Effector memory CD8-positive, alpha-beta T cell (primary cell): ENCODE measurements around the gene S1PR4.
"Not testable (repeated sequence)": the region's sequence is repeated elsewhere in the genome, so short reads cannot be mapped to it uniquely, and the experiment has no call there.

Experiments used
- ATAC-seq: fragments of 150-1000 bp; cut with Tn5 transposase; replicated peaks from 2 replicates; pipeline ENCODE4 v1.10.0; 2021; ENCODE audit warnings: mild to moderate bottlenecking, moderate library complexity
- DNase-seq, 3 experiments: peaks; one replicate each; pipeline ENCODE4 v3.0.0; 2021
- H3K27ac Mint-ChIP-seq, 2 donors: one replicate each; pipeline ENCODE4 v1.8.0; 2022; ENCODE audit warnings: mild to moderate bottlenecking in 2 of 2, mixed read lengths in 2 of 2, moderate library complexity in 2 of 2
- H3K27me3 Mint-ChIP-seq, 2 donors: one replicate each; pipeline ENCODE4 v1.8.0; 2022; ENCODE audit warnings: mixed read lengths in 2 of 2
- H3K36me3 Mint-ChIP-seq: one replicate; pipeline ENCODE4 v1.8.0; 2022; ENCODE audit warnings: mild to moderate bottlenecking, moderate library complexity, mixed read lengths; ENCODE audit not compliant: insufficient read depth
- H3K4me1 Mint-ChIP-seq, 2 donors: one replicate each; pipeline ENCODE4 v1.8.0; 2022; ENCODE audit warnings: low read depth in 2 of 2, mixed read lengths in 2 of 2
- H3K4me3 Mint-ChIP-seq, 2 donors: one replicate each; pipeline ENCODE4 v1.8.0; 2022; ENCODE audit warnings: mild to moderate bottlenecking in 2 of 2, mixed read lengths in 2 of 2, moderate library complexity in 2 of 2
- H3K9me3 Mint-ChIP-seq, 2 donors: one replicate each; pipeline ENCODE4 v1.8.0; 2022; ENCODE audit warnings: mixed read lengths in 2 of 2

The S1PR4 gene

DNA sequence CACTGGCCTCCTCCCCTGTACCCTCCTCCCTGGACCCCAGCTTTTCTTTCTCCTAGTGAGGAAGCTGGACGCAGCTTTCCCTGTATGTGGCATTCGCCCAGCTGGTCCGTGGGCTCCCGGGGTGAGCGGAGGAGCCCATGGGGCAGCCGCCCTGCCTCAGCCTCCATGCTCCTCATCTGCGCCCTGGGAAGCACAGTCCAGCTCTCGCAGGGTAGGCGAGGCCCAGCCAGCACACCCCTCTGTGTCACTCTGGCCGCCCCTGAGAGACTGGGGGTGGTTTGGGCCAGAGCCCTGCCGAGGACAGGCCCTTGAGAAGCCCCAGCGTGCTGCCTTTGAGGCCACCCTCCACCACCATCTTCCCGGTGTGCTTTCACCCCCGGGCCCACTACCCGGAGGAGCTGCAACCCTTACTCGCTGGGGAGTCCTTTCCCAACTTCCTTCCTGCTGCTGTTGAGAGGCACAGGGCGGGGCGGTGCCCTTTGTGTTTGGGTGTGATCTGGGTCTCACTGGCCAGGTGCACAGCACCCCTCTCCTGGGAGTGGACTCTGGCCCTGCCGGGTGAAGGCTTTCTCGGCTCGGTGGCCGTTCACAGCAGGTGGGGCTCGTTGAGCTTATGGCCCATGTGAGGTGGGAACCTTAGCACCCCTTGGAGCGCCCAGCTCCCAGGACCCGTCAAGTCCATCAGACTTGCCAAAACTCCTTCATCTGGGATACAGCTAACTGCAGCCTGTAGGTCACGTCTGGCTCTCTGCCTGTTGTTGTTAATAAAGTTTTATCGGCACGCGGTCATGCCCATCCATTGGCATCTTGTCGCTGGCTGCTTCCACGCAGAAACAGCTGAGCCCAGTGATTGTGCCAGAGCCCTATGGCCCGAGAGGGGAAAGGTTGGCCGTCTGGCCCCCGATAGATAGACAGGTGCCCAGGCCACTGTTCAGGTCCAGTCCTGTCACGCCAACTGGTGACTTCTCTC is 10.3 kb downstream of the S1PR4 start:
- Mint-ChIP-seq H3K27me3 (no peaks in the 10 kb centered on the region), H3K27ac (peak overlapping the region in 1 of 2 donors; percentile 73), H3K4me3 (peak overlapping the region; percentile 89 to 95), H3K4me1 (peaks cover 42 to 44% of the 10 kb centered on the region in 2 donors), H3K9me3 (no peaks in the 10 kb centered on the region), H3K36me3 (peaks cover 26% of the 10 kb centered on the region)
- DNase-seq = no peak
- no peak for ATAC-seq

GRCh38 chr19:3189702-3190469 is 11.3 kb downstream of the S1PR4 start:
- Mint-ChIP-seq H3K9me3 (no peaks in the 10 kb centered on the region), H3K36me3 (peaks cover 22% of the 10 kb centered on the region), H3K27me3 (no peaks in the 10 kb centered on the region), H3K4me3 (no peak overlapping the region), H3K4me1 (peaks cover 32 to 35% of the 10 kb centered on the region in 2 donors), H3K27ac (no peak overlapping the region)
- ATAC-seq = no peak
- no peak for DNase-seq

DNA sequence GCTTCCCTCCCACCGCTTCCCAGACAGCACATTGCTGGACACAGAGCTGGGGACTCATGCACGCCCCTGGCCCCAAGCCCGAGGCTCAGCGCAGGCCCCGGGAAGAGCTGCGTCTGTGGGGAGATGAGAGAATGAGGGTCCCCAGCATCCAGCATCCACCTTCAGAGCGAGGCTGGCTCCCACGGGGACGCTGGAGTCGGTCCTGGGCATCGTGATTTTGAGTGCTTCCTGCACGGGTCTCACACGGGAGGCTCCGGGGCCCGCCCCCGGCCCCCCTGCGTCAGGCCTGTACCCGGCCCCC is 11.9 kb downstream of the S1PR4 start:
- H3K27me3 Mint-ChIP-seq = no peaks in the 10 kb centered on the region
- no peak for DNase-seq
- H3K9me3 Mint-ChIP-seq = no peaks in the 10 kb centered on the region
- H3K4me1 Mint-ChIP-seq = peaks cover 28 to 31% of the 10 kb centered on the region in 2 donors
- H3K36me3 Mint-ChIP-seq = peaks cover 17% of the 10 kb centered on the region
- no peak overlapping the region for H3K27ac Mint-ChIP-seq
- H3K4me3 Mint-ChIP-seq = no peak overlapping the region
- no peak for ATAC-seq

GRCh38 chr19:3190921-3191805 is 12.6 kb downstream of the S1PR4 start:
- no peaks in the 10 kb centered on the region for H3K27me3 Mint-ChIP-seq
- H3K4me1 Mint-ChIP-seq = peaks cover 26 to 30% of the 10 kb centered on the region in 2 donors
- no peak overlapping the region for H3K27ac Mint-ChIP-seq
- ATAC-seq (no peak), DNase-seq (no peak)
- no peaks in the 10 kb centered on the region for H3K9me3 Mint-ChIP-seq
- H3K36me3 Mint-ChIP-seq = peaks cover 10% of the 10 kb centered on the region
- H3K4me3 Mint-ChIP-seq = no peak overlapping the region

- not testable (repeated sequence) for H3K27me3 Mint-ChIP-seq, H3K9me3 Mint-ChIP-seq, H3K27ac Mint-ChIP-seq, H3K4me3 Mint-ChIP-seq, ATAC-seq, H3K36me3 Mint-ChIP-seq, DNase-seq
- H3K4me1 Mint-ChIP-seq = peaks cover 22 to 26% of the 10 kb centered on the region in 2 donors
These were observed 13.2 kb downstream of the S1PR4 start for GRCh38 chr19:3191806-3192104.

- Mint-ChIP-seq H3K4me1 (peaks cover 17 to 21% of the 10 kb centered on the region in 2 donors), H3K27me3 (no peaks in the 10 kb centered on the region), H3K4me3 (no peak overlapping the region), H3K27ac (no peak overlapping the region), H3K36me3 (peaks cover 10% of the 10 kb centered on the region), H3K9me3 (no peaks in the 10 kb centered on the region)
- DNase-seq (no peak), ATAC-seq (no peak)
These were observed 13.7 kb downstream of the S1PR4 start for GRCh38 chr19:3192228-3192635.

DNA sequence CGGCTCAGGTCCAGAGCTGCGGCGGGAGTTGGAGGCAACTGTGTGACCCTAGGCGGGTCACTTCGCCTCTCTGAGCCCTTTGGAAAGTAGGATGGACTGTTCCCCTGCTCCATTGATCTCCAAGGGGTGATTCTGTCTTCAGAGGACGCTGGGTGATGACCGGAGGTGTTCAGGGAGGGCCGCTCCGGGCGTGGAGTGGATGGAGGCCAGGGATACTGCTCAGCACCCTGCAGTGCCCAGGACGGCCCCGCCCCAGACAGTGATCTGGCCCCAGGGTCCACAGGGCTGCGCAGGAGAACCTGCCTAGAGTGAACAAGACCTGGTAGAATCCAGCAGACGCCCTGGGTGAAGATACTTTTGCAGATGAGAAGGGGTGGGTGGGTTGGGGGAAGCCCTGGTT is 14.1 kb downstream of the S1PR4 start:
- no peaks in the 10 kb centered on the region for H3K9me3 Mint-ChIP-seq
- H3K4me3 Mint-ChIP-seq = no peak overlapping the region
- no peak overlapping the region for H3K27ac Mint-ChIP-seq
- H3K27me3 Mint-ChIP-seq = no peaks in the 10 kb centered on the region
- DNase-seq (no peak), ATAC-seq (no peak)
- H3K36me3 Mint-ChIP-seq = peaks cover 10% of the 10 kb centered on the region
- peaks cover 13 to 16% of the 10 kb centered on the region in 2 donors for H3K4me1 Mint-ChIP-seq

DNA sequence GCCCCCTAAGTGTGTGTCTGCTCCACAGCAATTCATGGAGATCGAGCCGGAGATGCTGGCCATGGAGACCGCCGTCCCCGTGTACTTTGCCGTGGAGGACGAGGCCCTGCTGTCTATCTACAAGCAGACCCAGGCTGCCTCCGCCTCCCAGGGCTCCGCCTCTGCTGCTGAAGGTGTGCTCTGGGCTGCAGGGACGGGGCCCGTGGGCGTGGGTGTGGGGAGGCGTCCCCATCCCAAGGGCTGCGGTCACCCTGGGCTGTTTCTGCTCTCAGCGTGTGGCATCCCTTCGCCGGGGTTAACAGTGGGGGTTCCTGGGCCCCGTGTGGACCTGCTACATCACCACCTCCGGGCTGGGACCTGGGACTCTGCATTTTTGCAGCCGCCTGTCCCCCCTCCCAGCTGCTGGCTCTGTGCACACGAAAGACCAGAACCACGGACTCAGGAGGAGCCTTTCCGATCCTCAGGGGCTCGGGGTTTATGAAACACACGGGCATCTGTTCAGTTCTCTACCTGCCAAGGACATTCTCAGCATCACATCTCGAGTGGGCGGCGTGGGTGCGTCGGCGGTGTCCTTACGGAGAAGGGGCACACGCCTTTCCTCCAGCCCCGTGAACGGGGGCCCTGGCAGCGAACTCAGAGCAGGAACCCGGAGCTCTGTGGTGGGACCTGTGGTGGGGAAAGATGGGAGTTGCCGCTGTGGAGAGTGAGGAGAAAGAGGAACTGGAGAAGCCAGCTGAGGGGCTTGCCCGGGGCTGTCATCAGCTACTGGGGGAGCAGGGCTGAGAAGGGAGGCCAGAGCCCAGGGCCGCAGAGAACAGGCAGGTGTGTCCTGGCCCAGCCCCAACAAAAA is 14.9 kb downstream of the S1PR4 start:
- Mint-ChIP-seq H3K27me3 (no peaks in the 10 kb centered on the region), H3K9me3 (no peaks in the 10 kb centered on the region), H3K4me1 (peaks cover 5 to 10% of the 10 kb centered on the region in 2 donors), H3K4me3 (no peak overlapping the region), H3K27ac (peak overlapping the region in 1 of 2 donors; percentile 78), H3K36me3 (peaks cover 7% of the 10 kb centered on the region)
- ATAC-seq = no peak
- no peak for DNase-seq

GRCh38 chr19:3194106-3195087 is 15.8 kb downstream of the S1PR4 start:
- ATAC-seq = no peak
- H3K4me1 Mint-ChIP-seq = peaks cover 0 to 2% of the 10 kb centered on the region in 2 donors
- no peaks in the 10 kb centered on the region for H3K9me3 Mint-ChIP-seq
- peak overlapping the region in 1 of 2 donors; percentile 78 for H3K27ac Mint-ChIP-seq
- no peaks in the 10 kb centered on the region for H3K27me3 Mint-ChIP-seq
- no peak for DNase-seq
- H3K4me3 Mint-ChIP-seq = no peak overlapping the region
- H3K36me3 Mint-ChIP-seq = peaks cover 6% of the 10 kb centered on the region

- H3K27me3 Mint-ChIP-seq = no peaks in the 10 kb centered on the region
- H3K9me3 Mint-ChIP-seq = no peaks in the 10 kb centered on the region
- no peak overlapping the region for H3K27ac Mint-ChIP-seq
- DNase-seq (no peak), ATAC-seq (no peak)
- H3K4me3 Mint-ChIP-seq = no peak overlapping the region
- H3K4me1 Mint-ChIP-seq = no peaks in the 10 kb centered on the region
- H3K36me3 Mint-ChIP-seq = peaks cover 10% of the 10 kb centered on the region
These were observed 17.7 kb downstream of the S1PR4 start for GRCh38 chr19:3196064-3196932.

DNA sequence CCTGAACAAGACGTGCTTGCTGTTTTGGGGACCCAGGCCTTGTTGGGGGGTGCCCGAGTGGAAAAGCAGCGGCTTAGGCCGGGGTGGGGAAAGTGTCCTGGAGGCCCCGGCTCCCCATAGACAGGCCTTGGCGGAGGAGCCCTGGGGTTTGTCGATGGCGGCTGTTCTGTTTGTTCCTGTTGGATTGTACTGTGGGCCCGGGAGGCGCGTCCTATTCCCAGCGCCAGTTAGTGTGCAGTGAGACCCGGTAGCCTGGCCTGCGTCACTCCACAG is 18.3 kb downstream of the S1PR4 start:
- ATAC-seq (no peak), DNase-seq (no peak)
- Mint-ChIP-seq H3K27ac (no peak overlapping the region), H3K36me3 (peaks cover 10% of the 10 kb centered on the region), H3K9me3 (no peaks in the 10 kb centered on the region), H3K27me3 (no peaks in the 10 kb centered on the region), H3K4me3 (no peak overlapping the region), H3K4me1 (no peaks in the 10 kb centered on the region)
